ENCODE measurements around the gene TNFAIP8L3. TPM values are rescaled to one million over a fixed set of nuclear protein-coding genes. Genes with fewer than 3 reads are reported as not detected.
A peak's percentile ranks its signal among the peaks of the same experiment; 100 is the strongest.

Gene TNFAIP8L3
- total and polyA plus RNA-seq, 2 of the 4 experiments (the other 2 are of a cell fraction): 0.29 to 0.90 TPM

GRCh38 chr15:51089699-51090453 lies 4.8 kb downstream of the TNFAIP8L3 start:
- H3K27ac ChIP-seq (ENCODE audit: insufficient read depth, low read length): no peak overlapping the region
- H3K4me1 ChIP-seq (ENCODE audit: control insufficient read depth, insufficient read depth, low read length): no peaks in the 10 kb centered on the region; the same call in 1 of the 2 replicates
- H4K5ac ChIP-seq (ENCODE audit: low read depth, low read length): no peak overlapping the region
- ChIA-PET POLR2A (ENCODE audit: unreplicated experiment) (no interaction called here), CTCF (no interaction called here)
- no CpG with 5 or more reads among the region's 4 CpGs for WGBS, 2 experiments (ENCODE audit: extremely low coverage in 2 of 2, insufficient read length in 1 of 2)
- no peak overlapping the region for H2AK5ac ChIP-seq (ENCODE audit: low read depth, low read length)
- no peaks in the 10 kb centered on the region for H3K79me1 ChIP-seq (ENCODE audit: low read depth in 1 of 2, low read length in 2 of 2)
- H3K27me3 ChIP-seq (ENCODE audit: control insufficient read depth, insufficient read depth, low read length): peaks cover 55% of the 10 kb centered on the region
- H4K8ac ChIP-seq (ENCODE audit: low read depth in 2 of 2, low read length in 2 of 2): no peak overlapping the region
- in situ Hi-C loops (cut with MboI; ENCODE audit: low sequenced_read_pairs): no loop called here
- H3K9me3 ChIP-seq (ENCODE audit: control insufficient read depth, insufficient read depth, low read length): no peaks in the 10 kb centered on the region
- H2BK5ac ChIP-seq (ENCODE audit: low read depth, low read length, poor library complexity, severe bottlenecking): no peak overlapping the region
- no peak overlapping the region for H2AK9ac ChIP-seq (replicated peaks; ENCODE audit: low read depth, low read length, poor library complexity)
- H2BK20ac ChIP-seq (ENCODE audit: low read depth, low read length): no peak overlapping the region
- H3K4ac ChIP-seq (ENCODE audit: low read depth, low read length): no peak overlapping the region
- H2BK120ac ChIP-seq (ENCODE audit: low read depth, low read length): no peak overlapping the region
- H4K91ac ChIP-seq (ENCODE audit: insufficient read depth, low read depth, low read length): no peak overlapping the region
- TF ChIP-seq RCOR1 (IDR thresholded peaks at IDR 0.05; ENCODE audit: insufficient replicate concordance, low read length): no peak
- TF ChIP-seq RFX5 (IDR thresholded peaks at IDR 0.05; ENCODE audit: low read depth, low read length): no peak
- TF ChIP-seq CHD1 (IDR thresholded peaks at IDR 0.05; ENCODE audit: low read depth, low read length): no peak
- no peak for TF ChIP-seq MAFK (IDR thresholded peaks at IDR 0.05; ENCODE audit: low read depth, low read length)
- TF ChIP-seq USF2 (IDR thresholded peaks at IDR 0.05; ENCODE audit: low read depth, low read length): no peak
- no peak overlapping the region for H3K56ac ChIP-seq (ENCODE audit: extremely low read depth, insufficient read depth, low read length)
- ATAC-seq (ENCODE audit: low read depth): no peak
- no peaks in the 10 kb centered on the region for H4K20me1 ChIP-seq (ENCODE audit: insufficient read depth, low read length)
- H3K14ac ChIP-seq (replicated peaks; ENCODE audit: low read depth, low read length): no peak overlapping the region
- dilution Hi-C loops (cut with HindIII; ENCODE audit: low sequenced_read_pairs, unreplicated experiment): no loop called here
- no peak overlapping the region for H3K4me3 ChIP-seq (ENCODE audit: insufficient read depth, low read depth, low read length)
- H2BK15ac ChIP-seq (ENCODE audit: low read depth, low read length): no peak overlapping the region
- DNase-seq: peak; percentile 22
- H2AFZ ChIP-seq (replicated peaks; ENCODE audit: low read length, poor library complexity): no peak overlapping the region
- H3K18ac ChIP-seq (ENCODE audit: low read depth, low read length): no peak overlapping the region
- H3K9ac ChIP-seq (ENCODE audit: low read depth, low read length): no peak overlapping the region
- H3K36me3 ChIP-seq (ENCODE audit: control insufficient read depth, insufficient read depth, low read length): no peaks in the 10 kb centered on the region
- no peak overlapping the region for H3K23ac ChIP-seq (ENCODE audit: low read depth, low read length)
- no peak overlapping the region for H3K4me2 ChIP-seq (ENCODE audit: low read depth, low read length)
- intact Hi-C loops (cut with micrococcal nuclease): no loop called here
- H3K9me1 ChIP-seq (ENCODE audit: insufficient read depth, low read length): no peaks in the 10 kb centered on the region
- BruUV-seq (replicated peaks): no TSS peak
